Right cardiac atrium (tissue), 5 donors: Measurements from ENCODE around the gene LAMA5. TPM values are rescaled to one million over a fixed set of nuclear protein-coding genes. Genes with fewer than 3 reads are reported as not detected.

Source experiments
- ATAC-seq, 2 donors: fragments of 200-7000 bp; cut with Tn5 transposase; one replicate each; pipeline versions ENCODE4 v1.8.0 to v1.9.1; 2020; ENCODE audit warnings: moderate library complexity in 2 of 2, mild to moderate bottlenecking in 1 of 2
- DNase-seq, 3 donors: peaks; one replicate each; pipeline ENCODE4 v3.0.0-alpha.2; 2020
- H3K27ac ChIP-seq: one replicate; pipeline ENCODE4 v1.5.1; 2013; ENCODE audit warnings: mild to moderate bottlenecking, low read length, control low read depth, moderate library complexity
- H3K27me3 ChIP-seq: one replicate; pipeline ENCODE4 v1.6.1; 2013; ENCODE audit not compliant: control insufficient read depth, insufficient read depth
- H3K4me1 ChIP-seq: one replicate; pipeline ENCODE4 v1.6.1; 2013; ENCODE audit warnings: low read length; ENCODE audit not compliant: control insufficient read depth, insufficient read depth
- H3K4me3 ChIP-seq: one replicate; pipeline ENCODE4 v1.5.1; 2013; ENCODE audit warnings: low read length, control low read depth
- H3K9me3 ChIP-seq: one replicate; pipeline ENCODE4 v1.6.1; 2013; ENCODE audit warnings: low read length; ENCODE audit not compliant: control insufficient read depth
- WGBS: extraction: QIAGEN DNeasy Blood & Tissue Kit; methylation state at CpG from one replicate; pipeline ENCODE4 v1.1.7; 2013; 5-methylcytosine and 5-hydroxymethylcytosine counted together
- intact Hi-C, 4 donors: fragments of 100-400 bp; cut with DNase I; formaldehyde crosslinking; loops; one replicate each; pipeline versions ENCODE4 v1.11.0 to v1.14.0; 2022 to 2023
- polyA plus RNA-seq: library from polyadenylated mRNA; stranded (reverse); fragments of 200-250 nt; gene quantifications from one replicate; pipeline ENCODE4 v1.2.3, GENCODE V29; 2013
- total RNA-seq, 4 donors: library from RNA; stranded (reverse); fragmentation: NEBNext Ultra II Directional; extraction: Animal tissue kit (Norgen Biotek cat#: 25700); gene quantifications; one replicate each; pipeline ENCODE4 v1.2.1, GENCODE V29; 2021
- donor health status: healthy with polysubstance abuse.
- donor health status: DM: no; HTN: yes; CAD: no.
- donor health status: DM: no; HTN: no; CAD: no.
- donor health status: DM: no; HTN: yes; CAD: no; lungs with severe emphysema.
- donor health status: DM: yes; HTN: yes; CAD: no.

Gene LAMA5
- total and polyA plus RNA-seq, 5 donors: 77.4 to 97.9 (median 88.6) TPM

GRCh38 chr20:62409086-62409853 is 42.2 kb upstream of the LAMA5 start:
- no peak overlapping the region for H3K27ac ChIP-seq
- no peak for DNase-seq
- no peak overlapping the region for H3K4me3 ChIP-seq
- no peak for ATAC-seq
- intact Hi-C loops: loop anchor here in 2 of 4 donors (5.0 to 10.0 kb wide), 2 partner anchors 206 to 213 kb away; no protein-coding TSS in a partner anchor
- 90% methylated on average over 12 of the region's 12 CpGs for WGBS
- peaks cover 4% of the 10 kb centered on the region for H3K4me1 ChIP-seq
- H3K9me3 ChIP-seq: no peaks in the 10 kb centered on the region
- H3K27me3 ChIP-seq: no peaks in the 10 kb centered on the region

- intact Hi-C loops: loop anchor here in 2 of 4 donors (5.0 to 10.0 kb wide), 2 partner anchors 206 to 214 kb away; no protein-coding TSS in a partner anchor
- peaks cover 4% of the 10 kb centered on the region for H3K4me1 ChIP-seq
Observed at GRCh38 chr20:62408640-62409039, 41.5 kb upstream of the LAMA5 start.

GRCh38 chr20:62408055-62408454 is 40.9 kb upstream of the LAMA5 start:
- H3K4me3 ChIP-seq: no peak overlapping the region
- no peaks in the 10 kb centered on the region for H3K27me3 ChIP-seq
- no peak overlapping the region for H3K27ac ChIP-seq
- intact Hi-C loops: loop anchor here in 2 of 4 donors (5.0 to 10.0 kb wide), 2 partner anchors 207 to 214 kb away; no protein-coding TSS in a partner anchor
- 95% methylated on average over 15 of the region's 15 CpGs for WGBS
- H3K4me1 ChIP-seq: peaks cover 4% of the 10 kb centered on the region
- no peak for ATAC-seq
- H3K9me3 ChIP-seq: no peaks in the 10 kb centered on the region
- no peak for DNase-seq

More at GRCh38 chr20:62408640-62409039, 41.5 kb upstream of the LAMA5 start:
- no peaks in the 10 kb centered on the region for H3K27me3 ChIP-seq
- H3K4me3 ChIP-seq: no peak overlapping the region
- ATAC-seq (no peak), DNase-seq (no peak)
- no peak overlapping the region for H3K27ac ChIP-seq
- H3K9me3 ChIP-seq: no peaks in the 10 kb centered on the region
- 87% methylated on average over 12 of the region's 12 CpGs for WGBS

- ATAC-seq (peak; percentile 89 to 90), DNase-seq (peak; percentile 96 to 98 (median 98))
- intact Hi-C loops: loop anchor here in 2 of 4 donors (5.0 to 10.0 kb wide), 2 partner anchors 207 to 215 kb away; no protein-coding TSS in a partner anchor
- H3K9me3 ChIP-seq: no peaks in the 10 kb centered on the region
- H3K4me1 ChIP-seq: peaks cover 4% of the 10 kb centered on the region
- H3K4me3 ChIP-seq: peak within 1 kb of the TSS; percentile 78
- H3K27ac ChIP-seq: peak within 1 kb of the TSS; percentile 16
- WGBS: 5% methylated on average over 73 of the region's 73 CpGs
- no peaks in the 10 kb centered on the region for H3K27me3 ChIP-seq
Observed at GRCh38 chr20:62407221-62407992, 40.3 kb upstream of the LAMA5 start, which contains the start of gene CABLES2. Gene CABLES2 (minus strand): TSS chr20:62407285. CDS start chr20:62407276, 9 bp downstream.

GRCh38 chr20:62406635-62407176 is 39.6 kb upstream of the LAMA5 start:
- Histone ChIP-seq H3K4me3 (peak overlapping the region; percentile 78), H3K27ac (peak overlapping the region; percentile 16), H3K4me1 (peaks cover 4% of the 10 kb centered on the region), H3K9me3 (no peaks in the 10 kb centered on the region), H3K27me3 (no peaks in the 10 kb centered on the region)
- DNase-seq: peak in 1 of 3 donors; percentile 46
- under 1% methylated on average over 42 of the region's 42 CpGs for whole genome bisulfite sequencing
- no peak for ATAC-seq
- intact Hi-C loops: loop anchor here in 2 of 4 donors (5.0 to 10.0 kb wide), 2 partner anchors 208 to 216 kb away; no protein-coding TSS in a partner anchor

GRCh38 chr20:62405981-62406513 is 38.9 kb upstream of the LAMA5 start:
- ATAC-seq (peak; percentile 26 to 34), DNase-seq (peak in 1 of 3 donors; percentile 71)
- intact Hi-C loops: loop anchor here in 2 of 4 donors (5.0 to 10.0 kb wide), 2 partner anchors 209 to 216 kb away; no protein-coding TSS in a partner anchor
- Histone ChIP-seq H3K9me3 (no peaks in the 10 kb centered on the region), H3K27ac (peak overlapping the region; percentile 26), H3K27me3 (no peaks in the 10 kb centered on the region), H3K4me3 (peak overlapping the region; percentile 78), H3K4me1 (peaks cover 4% of the 10 kb centered on the region)
- 37% methylated on average over 10 of the region's 10 CpGs for WGBS

GRCh38 chr20:62405108-62405980 is 38.2 kb upstream of the LAMA5 start:
- intact Hi-C loops: loop anchor here in 2 of 4 donors (5.0 to 10.0 kb wide), 2 partner anchors 209 to 217 kb away; no protein-coding TSS in a partner anchor
- 56% methylated on average over 23 of the region's 23 CpGs for WGBS

GRCh38 chr20:62404761-62405107 is 37.6 kb upstream of the LAMA5 start:
- Histone ChIP-seq H3K9me3 (no peaks in the 10 kb centered on the region), H3K27ac (no peak overlapping the region), H3K4me1 (peaks cover 4% of the 10 kb centered on the region), H3K4me3 (no peak overlapping the region), H3K27me3 (no peaks in the 10 kb centered on the region)
- ATAC-seq (no peak), DNase-seq (no peak)
- WGBS: 92% methylated on average over 12 of the region's 12 CpGs
- intact Hi-C loops: loop anchor here in 2 of 4 donors (5.0 to 10.0 kb wide), 2 partner anchors 210 to 218 kb away; no protein-coding TSS in a partner anchor

More at GRCh38 chr20:62405108-62405980, 38.2 kb upstream of the LAMA5 start:
- H3K27me3 ChIP-seq: no peaks in the 10 kb centered on the region
- no peak overlapping the region for H3K4me3 ChIP-seq
- H3K9me3 ChIP-seq: no peaks in the 10 kb centered on the region
- peaks cover 4% of the 10 kb centered on the region for H3K4me1 ChIP-seq
- H3K27ac ChIP-seq: peak overlapping the region; percentile 26
- ATAC-seq (peak; percentile 20 to 35), DNase-seq (peak; percentile 70 to 83 (median 80))

- no peak for DNase-seq
- H3K9me3 ChIP-seq: no peaks in the 10 kb centered on the region
- H3K4me1 ChIP-seq: peaks cover 4% of the 10 kb centered on the region
- WGBS: 90% methylated on average over 9 of the region's 9 CpGs
- H3K27me3 ChIP-seq: no peaks in the 10 kb centered on the region
- ATAC-seq: no peak
- intact Hi-C loops: loop anchor here in 1 of 4 donors (10.0 kb wide), 1 partner anchor 211 kb away; no protein-coding TSS in a partner anchor
- H3K27ac ChIP-seq: no peak overlapping the region
- H3K4me3 ChIP-seq: no peak overlapping the region
Observed at GRCh38 chr20:62404112-62404665, 37.1 kb upstream of the LAMA5 start.
